ENCODE results near the gene EFCAB11.

The EFCAB11 gene

GRCh38 chr14:89836830-89837469 is 117.6 kb downstream of the EFCAB11 start:
- H3K9me2 ChIP-seq (ENCODE audit: low read depth, low read length), result no peaks in the 10 kb centered on the region
- H3K4me1 ChIP-seq (ENCODE audit: insufficient read depth, low read length, severe bottlenecking), result no peaks in the 10 kb centered on the region
- no peak overlapping the region for H3K4me3 ChIP-seq (ENCODE audit: low read depth, low read length, poor library complexity, severe bottlenecking)
- H4K20me1 ChIP-seq (ENCODE audit: insufficient read depth, low read length), result no peaks in the 10 kb centered on the region
- H3K9me3 ChIP-seq (ENCODE audit: low read length), result 0 out of 2 replicates have a peak, but pooled peaks cover 4% of the 10 kb centered on the region
- TF ChIP-seq EZH2 (IDR thresholded peaks at IDR 0.05; ENCODE audit: borderline replicate concordance, low read length) (no peak), CTCF (IDR thresholded peaks at IDR 0.05; ENCODE audit: low read length) (no peak)
- H3K79me2 ChIP-seq (ENCODE audit: insufficient read depth, low read length), result no peaks in the 10 kb centered on the region
- no peaks in the 10 kb centered on the region for H3K36me3 ChIP-seq (ENCODE audit: insufficient read depth, low read length)
- no peak overlapping the region for H3K4me2 ChIP-seq (ENCODE audit: low read length)
- H3K9ac ChIP-seq (ENCODE audit: low read length), result no peak overlapping the region
- no peaks in the 10 kb centered on the region for H3K27me3 ChIP-seq (ENCODE audit: insufficient read depth, low read length)
- H3K27ac ChIP-seq (ENCODE audit: low read depth, low read length, poor library complexity, severe bottlenecking), result no peak overlapping the region
- H2AFZ ChIP-seq (ENCODE audit: low read length), result no peak overlapping the region
- H3F3A ChIP-seq (ENCODE audit: insufficient read depth, low read length), result no peaks in the 10 kb centered on the region

GRCh38 chr14:89833661-89834060 is 120.9 kb downstream of the EFCAB11 start:
- H3K36me3 ChIP-seq (ENCODE audit: insufficient read depth, low read length), result no peaks in the 10 kb centered on the region
- no peaks in the 10 kb centered on the region for H4K20me1 ChIP-seq (ENCODE audit: insufficient read depth, low read length)
- no peaks in the 10 kb centered on the region for H3K9me2 ChIP-seq (ENCODE audit: low read depth, low read length)
- no peak overlapping the region for H3K27ac ChIP-seq (ENCODE audit: low read depth, low read length, poor library complexity, severe bottlenecking)
- no peaks in the 10 kb centered on the region for H3K4me1 ChIP-seq (ENCODE audit: insufficient read depth, low read length, severe bottlenecking)
- TF ChIP-seq CTCF (IDR thresholded peaks at IDR 0.05; ENCODE audit: low read length) (no peak), EZH2 (IDR thresholded peaks at IDR 0.05; ENCODE audit: borderline replicate concordance, low read length) (no peak)
- no peak overlapping the region for H3K9ac ChIP-seq (ENCODE audit: low read length)
- H3K4me2 ChIP-seq (ENCODE audit: low read length), result no peak overlapping the region
- H2AFZ ChIP-seq (ENCODE audit: low read length), result no peak overlapping the region
- no peaks in the 10 kb centered on the region for H3F3A ChIP-seq (ENCODE audit: insufficient read depth, low read length)
- no peaks in the 10 kb centered on the region for H3K27me3 ChIP-seq (ENCODE audit: insufficient read depth, low read length)
- no peaks in the 10 kb centered on the region for H3K79me2 ChIP-seq (ENCODE audit: insufficient read depth, low read length)
- 0 out of 2 replicates have a peak, but pooled peaks cover 4% of the 10 kb centered on the region for H3K9me3 ChIP-seq (ENCODE audit: low read length)
- H3K4me3 ChIP-seq (ENCODE audit: low read depth, low read length, poor library complexity, severe bottlenecking), result no peak overlapping the region

GRCh38 chr14:89833120-89833532 is 121.4 kb downstream of the EFCAB11 start:
- no peak overlapping the region for H3K27ac ChIP-seq (ENCODE audit: low read depth, low read length, poor library complexity, severe bottlenecking)
- no peaks in the 10 kb centered on the region for H3K27me3 ChIP-seq (ENCODE audit: insufficient read depth, low read length)
- no peaks in the 10 kb centered on the region for H3K9me2 ChIP-seq (ENCODE audit: low read depth, low read length)
- no peaks in the 10 kb centered on the region for H4K20me1 ChIP-seq (ENCODE audit: insufficient read depth, low read length)
- H2AFZ ChIP-seq (ENCODE audit: low read length), result no peak overlapping the region
- H3K9ac ChIP-seq (ENCODE audit: low read length), result no peak overlapping the region
- no peaks in the 10 kb centered on the region for H3F3A ChIP-seq (ENCODE audit: insufficient read depth, low read length)
- 0 out of 2 replicates have a peak, but pooled peaks cover 3% of the 10 kb centered on the region for H3K9me3 ChIP-seq (ENCODE audit: low read length)
- H3K4me3 ChIP-seq (ENCODE audit: low read depth, low read length, poor library complexity, severe bottlenecking), result no peak overlapping the region
- no peaks in the 10 kb centered on the region for H3K79me2 ChIP-seq (ENCODE audit: insufficient read depth, low read length)
- H3K4me2 ChIP-seq (ENCODE audit: low read length), result no peak overlapping the region
- TF ChIP-seq CTCF (IDR thresholded peaks at IDR 0.05; ENCODE audit: low read length) (no peak), EZH2 (IDR thresholded peaks at IDR 0.05; ENCODE audit: borderline replicate concordance, low read length) (no peak)
- H3K4me1 ChIP-seq (ENCODE audit: insufficient read depth, low read length, severe bottlenecking), result no peaks in the 10 kb centered on the region
- no peaks in the 10 kb centered on the region for H3K36me3 ChIP-seq (ENCODE audit: insufficient read depth, low read length)
